ENCODE measurements around the gene CAMKK1. TPM values are rescaled to one million over a fixed set of nuclear protein-coding genes. Genes with fewer than 3 reads are reported as not detected.
"Not testable (repeated sequence)": the region's sequence is repeated elsewhere in the genome, so short reads cannot be mapped to it uniquely, and the experiment has no call there.

CAMKK1 gene
- total RNA-seq, 2 donors from 2014 or later, result 9.2 to 9.3 TPM

DNA sequence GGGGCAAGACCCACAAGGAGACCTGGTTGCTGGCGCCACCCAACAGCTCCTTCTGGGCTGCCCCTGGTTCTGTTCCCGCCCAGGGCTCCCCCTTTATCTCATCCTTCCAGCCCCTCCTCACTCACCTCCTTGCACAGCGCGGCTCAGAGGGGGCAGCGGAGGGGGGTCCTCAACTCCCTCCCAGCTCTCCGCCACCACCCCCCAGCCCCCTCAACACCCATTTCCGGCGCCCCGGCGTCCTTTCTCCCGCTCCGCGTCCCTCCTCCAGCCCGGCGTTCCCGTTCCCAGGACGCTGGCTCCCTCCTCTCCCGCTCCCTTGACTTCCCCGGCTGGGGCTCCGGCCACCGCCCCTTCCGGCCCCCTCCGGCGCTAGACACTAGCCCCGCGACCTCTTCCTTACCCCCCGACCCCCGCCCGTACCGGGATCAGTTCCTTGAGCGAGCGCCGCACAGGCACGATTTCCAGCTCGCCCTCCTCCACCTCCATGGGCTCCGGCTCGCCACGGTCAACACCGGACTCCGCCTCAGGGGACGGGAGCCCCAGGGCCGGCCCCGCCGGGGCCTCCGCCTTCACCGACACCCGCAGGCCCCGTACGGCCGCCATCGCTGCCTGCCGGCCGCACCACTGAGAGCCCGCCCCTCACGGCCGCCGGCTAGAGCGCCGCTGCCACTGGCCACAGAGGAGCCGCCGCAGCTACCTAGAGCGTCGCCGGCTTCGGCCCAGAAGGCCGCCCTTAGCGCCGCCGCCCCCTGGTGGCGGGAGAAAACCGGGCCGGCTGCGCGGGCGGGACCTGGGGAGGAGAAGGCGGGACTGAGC, 47.0 kb downstream of the CAMKK1 start, which contains the start of gene NCBP3:
Gene NCBP3, minus strand, starts transcription at position 626 of the 816 bp plus-strand sequence. Its CDS starts 23 bp downstream, at position 603.
- Histone ChIP-seq H3K4me3 (peak within 1 kb of the TSS; percentile 28 to 99), H3K27ac (peak within 1 kb of the TSS; percentile 64 to 90 (median 78)), H3K9me3 (no peaks in the 10 kb centered on the region), H3K27me3 (no peaks in the 10 kb centered on the region), H3K36me3 (replicated peaks in 1 of 2; ENCODE audit: insufficient read depth in 1 of 2, low read depth in 2 of 2) (peaks cover 2 to 7% of the 10 kb centered on the region in 2 donors), H3K4me1 (peaks cover 27% of the 10 kb centered on the region)
- intact Hi-C loops (cut with DNase I), result no loop called here
- WGBS, 2 donors, result 0 to 1% methylated on average over 29 to 76 of the region's 76 CpGs
- ATAC-seq, result peak; percentile 96
- peak; percentile 90 to 93 (median 92) for DNase-seq
- TF ChIP-seq, protein P1, sequence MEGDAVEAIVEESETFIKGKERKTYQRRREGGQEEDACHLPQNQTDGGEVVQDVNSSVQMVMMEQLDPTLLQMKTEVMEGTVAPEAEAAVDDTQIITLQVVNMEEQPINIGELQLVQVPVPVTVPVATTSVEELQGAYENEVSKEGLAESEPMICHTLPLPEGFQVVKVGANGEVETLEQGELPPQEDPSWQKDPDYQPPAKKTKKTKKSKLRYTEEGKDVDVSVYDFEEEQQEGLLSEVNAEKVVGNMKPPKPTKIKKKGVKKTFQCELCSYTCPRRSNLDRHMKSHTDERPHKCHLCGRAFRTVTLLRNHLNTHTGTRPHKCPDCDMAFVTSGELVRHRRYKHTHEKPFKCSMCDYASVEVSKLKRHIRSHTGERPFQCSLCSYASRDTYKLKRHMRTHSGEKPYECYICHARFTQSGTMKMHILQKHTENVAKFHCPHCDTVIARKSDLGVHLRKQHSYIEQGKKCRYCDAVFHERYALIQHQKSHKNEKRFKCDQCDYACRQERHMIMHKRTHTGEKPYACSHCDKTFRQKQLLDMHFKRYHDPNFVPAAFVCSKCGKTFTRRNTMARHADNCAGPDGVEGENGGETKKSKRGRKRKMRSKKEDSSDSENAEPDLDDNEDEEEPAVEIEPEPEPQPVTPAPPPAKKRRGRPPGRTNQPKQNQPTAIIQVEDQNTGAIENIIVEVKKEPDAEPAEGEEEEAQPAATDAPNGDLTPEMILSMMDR (IDR thresholded peaks at IDR 0.05), result peak; percentile 92 to 99 (median 98)
- peak; percentile 87 to 91 (median 91) for TF ChIP-seq POLR2A (IDR thresholded peaks at IDR 0.05)

DNA sequence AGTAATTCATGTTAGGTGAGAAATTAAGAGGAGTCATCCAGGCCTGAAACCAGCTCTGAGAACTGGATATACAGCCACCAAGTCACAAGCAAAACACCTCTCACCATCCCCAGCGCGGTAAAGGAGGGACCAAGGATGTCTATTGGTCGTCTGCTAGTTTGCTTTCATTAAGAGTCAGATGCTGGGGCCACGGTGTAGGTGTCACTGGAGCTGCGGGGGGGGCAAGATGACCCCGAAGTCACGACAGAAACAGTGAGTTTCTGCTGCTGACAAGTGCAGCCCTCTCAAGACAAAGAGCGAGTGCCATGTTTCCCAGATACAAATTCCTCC, 47.6 kb downstream of the CAMKK1 start:
- peak overlapping the region in 3 of 4 donors; percentile 64 to 90 (median 84) for H3K27ac ChIP-seq
- intact Hi-C loops (cut with DNase I), result no loop called here
- ATAC-seq (no peak), DNase-seq (no peak)
- WGBS, 2 donors, result 1 to 3% methylated on average over 6 to 8 of the region's 8 CpGs
- TF ChIP-seq, protein P1 (IDR thresholded peaks at IDR 0.05), result no peak
- TF ChIP-seq POLR2A (IDR thresholded peaks at IDR 0.05), result no peak
- peak overlapping the region; percentile 28 to 99 for H3K4me3 ChIP-seq
- no peaks in the 10 kb centered on the region for H3K27me3 ChIP-seq
- H3K4me1 ChIP-seq, result peaks cover 27% of the 10 kb centered on the region
- peaks cover 2 to 7% of the 10 kb centered on the region in 2 donors for H3K36me3 ChIP-seq (replicated peaks in 1 of 2; ENCODE audit: insufficient read depth in 1 of 2, low read depth in 2 of 2)
- H3K9me3 ChIP-seq, result no peaks in the 10 kb centered on the region

DNA sequence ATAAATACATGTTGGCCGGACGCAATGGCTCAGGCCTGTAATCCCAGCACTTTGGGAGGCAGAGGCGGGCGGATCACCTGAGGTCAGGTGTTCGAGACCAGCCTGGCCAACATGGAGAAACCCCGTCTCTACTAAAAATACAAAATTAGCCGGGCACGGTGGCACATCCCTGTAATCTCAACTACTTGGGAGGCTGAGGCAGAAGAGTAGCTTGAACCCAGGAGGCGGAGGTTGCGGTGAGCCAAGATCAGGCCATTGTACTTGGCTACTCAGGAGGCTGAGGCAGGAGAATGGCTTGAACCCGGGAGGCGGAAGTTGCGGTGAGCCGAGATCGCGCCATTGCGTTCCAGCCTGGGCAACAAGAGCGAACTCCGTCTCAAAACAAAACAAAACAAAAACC, 48.3 kb downstream of the CAMKK1 start:
- peaks cover 27% of the 10 kb centered on the region for H3K4me1 ChIP-seq
- H3K36me3 ChIP-seq (replicated peaks in 1 of 2; ENCODE audit: insufficient read depth in 1 of 2, low read depth in 2 of 2); H3K27ac ChIP-seq; ATAC-seq; intact Hi-C loops (cut with DNase I); DNase-seq; H3K27me3 ChIP-seq; H3K4me3 ChIP-seq; H3K9me3 ChIP-seq: not testable (repeated sequence)
- 87 to 88% methylated on average over 17 to 18 of the region's 19 CpGs for WGBS, 2 donors

DNA sequence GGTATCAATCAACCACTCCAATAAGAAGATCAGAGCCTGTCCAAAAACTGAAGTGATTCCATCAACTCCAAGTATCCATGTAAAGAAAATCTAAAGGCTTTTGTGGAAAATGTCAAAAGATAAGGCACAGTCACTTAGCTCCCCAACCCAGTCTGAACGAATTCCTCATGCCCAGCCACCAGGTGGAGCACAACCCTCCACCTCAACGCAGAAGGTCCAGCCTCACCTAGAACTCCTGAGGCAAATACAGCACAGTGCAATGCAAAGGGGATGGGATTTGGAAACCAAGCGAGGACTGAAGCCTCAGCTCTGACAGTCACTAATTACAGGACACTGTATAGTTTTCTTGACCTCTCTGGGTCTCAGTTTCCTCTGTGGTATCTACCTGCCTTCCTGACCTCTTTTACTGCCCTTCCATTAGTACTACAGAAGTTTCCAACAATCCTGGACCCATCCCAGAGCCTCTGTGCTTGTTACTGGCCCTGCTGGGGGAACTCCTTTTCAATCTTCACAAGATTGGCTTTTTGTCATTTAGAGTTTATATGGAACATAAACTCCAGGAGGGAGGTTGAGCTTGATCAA, 48.8 kb downstream of the CAMKK1 start:
- DNase-seq (peak; percentile 46 to 62 (median 60)), ATAC-seq (no peak)
- Histone ChIP-seq H3K4me1 (peaks cover 27% of the 10 kb centered on the region), H3K27me3 (no peaks in the 10 kb centered on the region), H3K4me3 (no peak overlapping the region), H3K27ac (no peak overlapping the region), H3K9me3 (no peaks in the 10 kb centered on the region), H3K36me3 (replicated peaks in 1 of 2; ENCODE audit: insufficient read depth in 1 of 2, low read depth in 2 of 2) (peaks cover 2 to 7% of the 10 kb centered on the region in 2 donors)
- intact Hi-C loops (cut with DNase I), result no loop called here
- WGBS, 2 donors, result 16 to 32% methylated on average over 3 of the region's 3 CpGs
- TF ChIP-seq, protein P1 (IDR thresholded peaks at IDR 0.05), result peak; percentile 36 to 61 (median 55)
- no peak for TF ChIP-seq POLR2A (IDR thresholded peaks at IDR 0.05)

DNA sequence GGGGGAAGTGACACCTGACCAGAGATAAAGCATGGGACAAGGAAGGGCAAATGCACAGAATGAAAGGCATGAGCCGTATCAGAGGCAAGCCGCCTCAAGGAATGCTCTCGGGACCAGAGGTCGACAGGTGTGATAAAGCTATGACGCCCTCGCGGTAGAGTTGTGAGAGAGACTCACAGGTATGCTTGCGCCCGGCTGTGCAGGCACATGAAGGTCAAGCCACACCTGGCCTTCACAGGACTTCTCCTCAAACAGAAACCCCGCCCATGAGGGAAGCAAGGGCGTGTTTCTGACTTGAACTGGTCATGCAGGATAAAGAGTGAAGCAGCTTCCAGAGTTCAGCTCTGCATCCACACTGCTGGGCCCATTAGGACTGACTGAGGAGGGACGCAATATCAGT, 54.6 kb downstream of the CAMKK1 start:
- DNase-seq, result peak; percentile 73 to 89 (median 84)
- no peaks in the 10 kb centered on the region for H3K9me3 ChIP-seq
- H3K4me1 ChIP-seq, result peaks cover 13% of the 10 kb centered on the region
- WGBS, 2 donors, result 21 to 46% methylated on average over 11 to 12 of the region's 12 CpGs
- TF ChIP-seq, protein P1 (IDR thresholded peaks at IDR 0.05), result no peak
- TF ChIP-seq POLR2A (IDR thresholded peaks at IDR 0.05), result no peak
- H3K4me3 ChIP-seq, result no peak overlapping the region
- ATAC-seq, result peak; percentile 89
- intact Hi-C loops (cut with DNase I), result no loop called here
- H3K27ac ChIP-seq, result peak overlapping the region in 2 of 4 donors; percentile 56 to 75
- peaks cover 2 to 12% of the 10 kb centered on the region in 2 donors for H3K36me3 ChIP-seq (replicated peaks in 1 of 2; ENCODE audit: insufficient read depth in 1 of 2, low read depth in 2 of 2)
- H3K27me3 ChIP-seq, result no peaks in the 10 kb centered on the region
